Uterus (tissue), 2 donors: ENCODE data around the gene KRT1.

Experiments
- POLR2A ChIP-seq, 2 donors: fragments of 450-650 bp; IDR thresholded peaks; one replicate each; pipeline ENCODE4 v1.6.1; 2016; ENCODE audit warnings: antibody characterized with exemption in 2 of 2, mild to moderate bottlenecking in 1 of 2, moderate library complexity in 1 of 2
- TF ChIP-seq, protein P1 (sequence below), 4 experiments: fragments of 200-600 bp in 2 of 4; fragments of 450-650 bp in 2 of 4; sonication (generic) in 2 of 4; IDR thresholded peaks; one replicate each; pipeline ENCODE4 v1.5.1; 2016 to 2019; ENCODE audit warnings: antibody characterized with exemption in 4 of 4, mild to moderate bottlenecking in 2 of 4, moderate library complexity in 1 of 4

DNA sequence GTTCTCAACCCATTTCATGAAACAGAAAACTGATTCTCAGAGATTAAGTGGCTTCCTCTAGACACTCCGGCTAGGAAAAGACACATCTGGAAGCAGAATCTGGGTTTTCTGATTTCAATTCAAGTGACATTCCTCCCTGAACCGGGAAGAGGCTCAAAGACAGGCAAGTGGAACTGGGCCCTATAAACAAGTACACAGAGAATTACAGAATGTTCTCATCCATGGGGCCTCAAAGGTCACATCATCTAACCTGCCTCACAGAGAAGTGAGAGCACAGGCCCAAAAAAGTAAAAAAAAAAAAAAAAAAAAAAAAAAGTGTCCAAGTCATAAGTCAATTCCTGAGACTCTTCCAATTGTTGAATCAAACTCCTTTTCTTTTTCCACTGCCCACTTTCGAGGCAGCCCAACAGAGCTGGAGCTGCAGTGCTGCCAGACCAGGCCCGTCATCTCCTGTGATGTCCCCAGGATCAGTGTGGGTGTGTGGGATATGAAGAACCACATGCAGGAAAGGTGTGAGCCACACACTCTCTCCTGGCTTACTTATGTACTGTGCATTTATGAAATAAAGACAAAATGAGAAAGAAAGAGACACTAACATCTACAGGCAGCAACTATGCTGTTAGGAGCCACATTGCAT, 2.8 kb upstream of the KRT1 start:
- TF ChIP-seq, protein P1, sequence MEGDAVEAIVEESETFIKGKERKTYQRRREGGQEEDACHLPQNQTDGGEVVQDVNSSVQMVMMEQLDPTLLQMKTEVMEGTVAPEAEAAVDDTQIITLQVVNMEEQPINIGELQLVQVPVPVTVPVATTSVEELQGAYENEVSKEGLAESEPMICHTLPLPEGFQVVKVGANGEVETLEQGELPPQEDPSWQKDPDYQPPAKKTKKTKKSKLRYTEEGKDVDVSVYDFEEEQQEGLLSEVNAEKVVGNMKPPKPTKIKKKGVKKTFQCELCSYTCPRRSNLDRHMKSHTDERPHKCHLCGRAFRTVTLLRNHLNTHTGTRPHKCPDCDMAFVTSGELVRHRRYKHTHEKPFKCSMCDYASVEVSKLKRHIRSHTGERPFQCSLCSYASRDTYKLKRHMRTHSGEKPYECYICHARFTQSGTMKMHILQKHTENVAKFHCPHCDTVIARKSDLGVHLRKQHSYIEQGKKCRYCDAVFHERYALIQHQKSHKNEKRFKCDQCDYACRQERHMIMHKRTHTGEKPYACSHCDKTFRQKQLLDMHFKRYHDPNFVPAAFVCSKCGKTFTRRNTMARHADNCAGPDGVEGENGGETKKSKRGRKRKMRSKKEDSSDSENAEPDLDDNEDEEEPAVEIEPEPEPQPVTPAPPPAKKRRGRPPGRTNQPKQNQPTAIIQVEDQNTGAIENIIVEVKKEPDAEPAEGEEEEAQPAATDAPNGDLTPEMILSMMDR (IDR thresholded peaks at IDR 0.05) = no peak
- TF ChIP-seq POLR2A (IDR thresholded peaks at IDR 0.05) = no peak
